Esophagus muscularis mucosa (tissue), 3 donors: ENCODE results near the gene SERPINA10.

Source experiments
- CTCF ChIP-seq, 3 experiments: fragments of 200-600 bp in 2 of 3; fragments of 450-650 bp in 1 of 3; sonication (generic) in 2 of 3; IDR thresholded peaks; one replicate each; pipeline ENCODE4 v1.5.1; 2017 to 2019; ENCODE audit warnings: antibody characterized with exemption in 3 of 3, mild to moderate bottlenecking in 2 of 3, moderate library complexity in 1 of 3
- POLR2A ChIP-seq: fragments of 450-650 bp; IDR thresholded peaks from one replicate; pipeline ENCODE4 v1.6.1; 2017; ENCODE audit warnings: antibody characterized with exemption, moderate library complexity, mild to moderate bottlenecking, low read depth
- POLR2AphosphoS5 ChIP-seq, 2 donors: sonication (generic); formaldehyde crosslinking; IDR thresholded peaks; one replicate each; pipeline ENCODE4 v1.6.1; 2017; ENCODE audit warnings: antibody characterized with exemption in 2 of 2

DNA sequence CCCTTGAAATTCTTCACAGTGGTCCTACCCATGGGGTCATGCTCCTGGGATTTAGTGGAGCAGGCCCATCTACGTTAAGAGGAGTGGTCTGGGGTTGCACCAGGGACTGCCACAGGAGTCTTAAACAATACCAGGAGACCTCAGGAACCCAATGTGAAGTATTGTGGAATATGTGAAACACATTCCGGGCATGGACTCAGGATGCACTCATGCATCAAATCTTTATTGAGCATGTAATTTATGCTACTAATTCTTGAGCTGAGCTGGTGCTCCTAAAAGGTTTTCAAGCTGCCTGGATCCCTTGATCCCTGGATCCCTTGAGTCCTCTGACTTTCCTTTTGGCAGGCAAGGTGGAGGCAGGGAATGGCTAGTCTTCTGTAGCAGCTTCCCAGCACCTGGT lies 8.8 kb downstream of the SERPINA10 start:
- TF ChIP-seq CTCF (IDR thresholded peaks at IDR 0.05) (no peak), POLR2AphosphoS5 (IDR thresholded peaks at IDR 0.05) (no peak), POLR2A (no peak)
